C4-2B (cell line): ENCODE data around the gene NRG3.

Experiments used
- ZFX ChIP-seq: fragments of 450-650 bp; IDR thresholded peaks from 2 replicates; pipeline ENCODE4 v1.6.1; 2017
- TF ChIP-seq, protein P1 (sequence below): fragments of 450-650 bp; conservative IDR thresholded peaks from 2 replicates; pipeline ENCODE4 v1.5.1; 2017; ENCODE audit warnings: mild to moderate bottlenecking

DNA sequence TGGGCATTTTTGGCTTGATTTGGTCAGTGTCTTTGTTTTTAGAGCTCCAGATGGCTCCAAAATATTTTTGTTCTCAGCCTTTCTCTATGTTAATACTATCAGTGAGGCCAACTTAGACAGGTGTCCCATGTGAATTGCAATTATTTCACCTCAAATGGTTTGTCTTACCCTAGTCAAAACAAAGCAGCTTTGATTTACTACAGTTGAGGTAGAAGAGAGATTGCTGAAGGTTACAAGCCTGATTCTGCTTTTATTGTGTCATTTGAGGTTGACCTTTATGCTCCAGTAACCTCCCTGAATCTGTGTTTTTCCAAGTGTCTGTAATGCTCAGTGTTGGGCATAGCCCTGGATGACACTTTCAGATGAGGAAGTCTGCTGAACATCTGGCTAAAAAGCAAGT lies 882.9 kb downstream of the NRG3 start:
- TF ChIP-seq, protein P1, sequence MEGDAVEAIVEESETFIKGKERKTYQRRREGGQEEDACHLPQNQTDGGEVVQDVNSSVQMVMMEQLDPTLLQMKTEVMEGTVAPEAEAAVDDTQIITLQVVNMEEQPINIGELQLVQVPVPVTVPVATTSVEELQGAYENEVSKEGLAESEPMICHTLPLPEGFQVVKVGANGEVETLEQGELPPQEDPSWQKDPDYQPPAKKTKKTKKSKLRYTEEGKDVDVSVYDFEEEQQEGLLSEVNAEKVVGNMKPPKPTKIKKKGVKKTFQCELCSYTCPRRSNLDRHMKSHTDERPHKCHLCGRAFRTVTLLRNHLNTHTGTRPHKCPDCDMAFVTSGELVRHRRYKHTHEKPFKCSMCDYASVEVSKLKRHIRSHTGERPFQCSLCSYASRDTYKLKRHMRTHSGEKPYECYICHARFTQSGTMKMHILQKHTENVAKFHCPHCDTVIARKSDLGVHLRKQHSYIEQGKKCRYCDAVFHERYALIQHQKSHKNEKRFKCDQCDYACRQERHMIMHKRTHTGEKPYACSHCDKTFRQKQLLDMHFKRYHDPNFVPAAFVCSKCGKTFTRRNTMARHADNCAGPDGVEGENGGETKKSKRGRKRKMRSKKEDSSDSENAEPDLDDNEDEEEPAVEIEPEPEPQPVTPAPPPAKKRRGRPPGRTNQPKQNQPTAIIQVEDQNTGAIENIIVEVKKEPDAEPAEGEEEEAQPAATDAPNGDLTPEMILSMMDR = no peak
- TF ChIP-seq ZFX = no peak
